NB4 (cell line): ENCODE data around the gene MADD.

Experiments
- DNase-seq: peaks from one replicate; pipeline ENCODE4 v3.0.0; 2010; ENCODE audit warnings: low read depth
- H3K4me3 ChIP-seq: one replicate; pipeline ENCODE4 v1.5.1; 2011; ENCODE audit warnings: mild to moderate bottlenecking, low read depth, low read length, moderate library complexity
- CTCF ChIP-seq: IDR thresholded peaks from one replicate; pipeline ENCODE4 v1.5.1; 2012; ENCODE audit warnings: low read depth, low read length
- MAX ChIP-seq: IDR thresholded peaks from 2 replicates; pipeline ENCODE4 v1.6.1; 2011; ENCODE audit warnings: low read depth, low read length
- MYC ChIP-seq: IDR thresholded peaks from 2 replicates; pipeline ENCODE4 v1.6.1; 2011; ENCODE audit warnings: low read depth, low read length
- POLR2A ChIP-seq: IDR thresholded peaks from 2 replicates; pipeline ENCODE4 v1.6.1; 2011; ENCODE audit warnings: mild to moderate bottlenecking; ENCODE audit not compliant: insufficient read length; ENCODE audit errors: extremely low read depth

Gene MADD

GRCh38 chr11:47269829-47270305, at the start of gene MADD:
Gene MADD, plus strand, starts transcription at chr11:47270133.
- peak within 1 kb of the TSS; percentile 94 for H3K4me3 ChIP-seq
- TF ChIP-seq MAX (peak; percentile 33), CTCF (no peak), POLR2A (peak; percentile 86), MYC (peak; percentile 53)
- DNase-seq = peak; percentile 94

- TF ChIP-seq MAX (no peak), MYC (no peak), POLR2A (no peak), CTCF (no peak)
- DNase-seq = no peak
- H3K4me3 ChIP-seq = no peak overlapping the region
Observed at GRCh38 chr11:47220401-47220821, 49.5 kb upstream of the MADD start.

- no peak for DNase-seq
- TF ChIP-seq CTCF (no peak), MYC (no peak), MAX (no peak), POLR2A (no peak)
- no peak overlapping the region for H3K4me3 ChIP-seq
Observed at GRCh38 chr11:47222696-47223095, 47.2 kb upstream of the MADD start.

- no peak overlapping the region for H3K4me3 ChIP-seq
- TF ChIP-seq MAX = no peak
- TF ChIP-seq CTCF = no peak
- TF ChIP-seq POLR2A = no peak
- no peak for TF ChIP-seq MYC
- DNase-seq = no peak
Observed at GRCh38 chr11:47225552-47226400, 44.2 kb upstream of the MADD start.

- TF ChIP-seq CTCF (no peak), MYC (no peak), POLR2A (no peak), MAX (no peak)
- no peak for DNase-seq
- H3K4me3 ChIP-seq = no peak overlapping the region
Observed at GRCh38 chr11:47229161-47229560, 40.8 kb upstream of the MADD start.
